Astrocyte (in vitro differentiated cells and primary cell): ENCODE results near the gene TSPAN17. TPM values are rescaled to one million over a fixed set of nuclear protein-coding genes. Genes with fewer than 3 reads are reported as not detected.

Experiments used
- DNase-seq: peaks from one replicate; pipeline ENCODE4 v3.0.0-alpha.2; 2010; ENCODE audit warnings: low read depth
- FAIRE-seq: peaks from 2 replicates; lab custom pipeline; 2011; peaks lifted over from hg19 to GRCh38; lab: Jason Lieb, UNC
- H2AFZ ChIP-seq: 2 replicates; pipeline ENCODE4 v1.6.0; 2012; ENCODE audit warnings: low read depth, low read length, inconsistent platforms
- H3K27ac ChIP-seq: 2 replicates; pipeline ENCODE4 v1.5.1; 2011; ENCODE audit warnings: low read depth, low read length, inconsistent platforms
- H3K27me3 ChIP-seq: 2 replicates; pipeline ENCODE4 v1.6.0; 2011; ENCODE audit warnings: low read length, inconsistent platforms; ENCODE audit not compliant: insufficient read depth
- H3K36me3 ChIP-seq: 2 replicates; pipeline ENCODE4 v1.5.1; 2011; ENCODE audit warnings: low read length, inconsistent platforms; ENCODE audit not compliant: insufficient read depth
- H3K4me1 ChIP-seq: 2 replicates; pipeline ENCODE4 v1.5.1; 2011; ENCODE audit warnings: low read length, inconsistent platforms; ENCODE audit not compliant: insufficient read depth
- H3K4me2 ChIP-seq: 2 replicates; pipeline ENCODE4 v1.6.0; 2012; ENCODE audit warnings: low read length, inconsistent platforms
- H3K4me3 ChIP-seq: 2 replicates; pipeline ENCODE4 v1.5.1; 2011; ENCODE audit warnings: low read depth, mild to moderate bottlenecking, low read length, inconsistent platforms; ENCODE audit not compliant: insufficient read depth
- H3K79me2 ChIP-seq: 2 replicates; pipeline ENCODE4 v1.6.0; 2012; ENCODE audit warnings: mild to moderate bottlenecking, low read length, inconsistent platforms; ENCODE audit not compliant: insufficient read depth
- H3K9ac ChIP-seq: 2 replicates; pipeline ENCODE4 v1.6.0; 2012; ENCODE audit warnings: mild to moderate bottlenecking, low read length, inconsistent platforms
- H3K9me3 ChIP-seq: 2 replicates; pipeline ENCODE4 v1.5.1; 2012; ENCODE audit warnings: low read depth, mild to moderate bottlenecking, low read length, inconsistent platforms; ENCODE audit not compliant: insufficient read depth
- H4K20me1 ChIP-seq: 2 replicates; pipeline ENCODE4 v1.6.0; 2012; ENCODE audit warnings: low read length, inconsistent platforms; ENCODE audit not compliant: insufficient read depth
- H3K27ac Mint-ChIP-seq: one replicate; pipeline ENCODE4 v1.8.0; 2021; ENCODE audit warnings: mild to moderate bottlenecking, mixed read lengths; ENCODE audit not compliant: unreplicated experiment
- H3K27me3 Mint-ChIP-seq: one replicate; pipeline ENCODE4 v1.8.0; 2021; ENCODE audit warnings: low read depth, mixed read lengths; ENCODE audit not compliant: unreplicated experiment
- H3K36me3 Mint-ChIP-seq: one replicate; pipeline ENCODE4 v1.8.0; 2021; ENCODE audit warnings: low read depth, mixed read lengths; ENCODE audit not compliant: unreplicated experiment
- H3K4me1 Mint-ChIP-seq: one replicate; pipeline ENCODE4 v1.8.0; 2021; ENCODE audit warnings: low read depth, mixed read lengths; ENCODE audit not compliant: unreplicated experiment
- H3K4me3 Mint-ChIP-seq: one replicate; pipeline ENCODE4 v1.8.0; 2021; ENCODE audit warnings: mild to moderate bottlenecking, moderate library complexity, mixed read lengths; ENCODE audit not compliant: unreplicated experiment
- H3K9me3 Mint-ChIP-seq: one replicate; pipeline ENCODE4 v1.8.0; 2021; ENCODE audit warnings: mild to moderate bottlenecking, mixed read lengths; ENCODE audit not compliant: unreplicated experiment
- CTCF ChIP-seq: IDR thresholded peaks from 2 replicates; pipeline ENCODE4 v1.5.1; 2011; ENCODE audit warnings: low read depth, mild to moderate bottlenecking, inconsistent platforms, low read length, moderate library complexity; ENCODE audit not compliant: insufficient read depth
- EZH2 ChIP-seq: IDR thresholded peaks from 2 replicates; pipeline ENCODE4 v1.6.1; 2012; ENCODE audit warnings: mild to moderate bottlenecking, low read length, inconsistent platforms; ENCODE audit not compliant: insufficient read depth
- total RNA-seq: library from RNA; stranded (reverse); gene quantifications from 2 replicates; pipeline ENCODE4 v1.2.1, GENCODE V29; 2021

The TSPAN17 gene
- total RNA-seq, 1 donor from 2014 or later: 56.5 TPM

GRCh38 chr5:176659512-176659839 is 12.2 kb downstream of the TSPAN17 start:
- no peaks in the 10 kb centered on the region for H3K9me3 Mint-ChIP-seq
- no peak overlapping the region for H3K27ac ChIP-seq
- H3K9ac ChIP-seq: no peak overlapping the region
- H2AFZ ChIP-seq: no peak overlapping the region
- no peak for FAIRE-seq
- no peak overlapping the region for H3K27ac Mint-ChIP-seq
- no peaks in the 10 kb centered on the region for H3K79me2 ChIP-seq
- H4K20me1 ChIP-seq: peaks cover 40% of the 10 kb centered on the region
- H3K4me3 ChIP-seq: no peak overlapping the region
- TF ChIP-seq CTCF (no peak), EZH2 (no peak)
- H3K4me3 Mint-ChIP-seq: peak overlapping the region; percentile 31
- H3K4me1 ChIP-seq: no peaks in the 10 kb centered on the region
- peaks cover 22% of the 10 kb centered on the region for H3K27me3 Mint-ChIP-seq
- peaks cover 7% of the 10 kb centered on the region for H3K36me3 Mint-ChIP-seq
- no peak overlapping the region for H3K4me2 ChIP-seq
- peaks cover 17% of the 10 kb centered on the region for H3K4me1 Mint-ChIP-seq
- peaks cover 12% of the 10 kb centered on the region for H3K27me3 ChIP-seq
- DNase-seq: no peak
- H3K9me3 ChIP-seq: no peaks in the 10 kb centered on the region
- H3K36me3 ChIP-seq: no peaks in the 10 kb centered on the region

- Mint-ChIP-seq H3K36me3 (peaks cover 7% of the 10 kb centered on the region), H3K4me1 (peaks cover 17% of the 10 kb centered on the region), H3K9me3 (no peaks in the 10 kb centered on the region), H3K27me3 (peaks cover 24% of the 10 kb centered on the region), H3K27ac (no peak overlapping the region), H3K4me3 (no peak overlapping the region)
- Histone ChIP-seq H3K27me3 (peaks cover 12% of the 10 kb centered on the region), H4K20me1 (peaks cover 37% of the 10 kb centered on the region), H3K4me1 (no peaks in the 10 kb centered on the region), H2AFZ (no peak overlapping the region), H3K79me2 (no peaks in the 10 kb centered on the region), H3K9ac (no peak overlapping the region), H3K9me3 (no peaks in the 10 kb centered on the region), H3K36me3 (no peaks in the 10 kb centered on the region), H3K4me2 (no peak overlapping the region), H3K27ac (no peak overlapping the region), H3K4me3 (no peak overlapping the region)
- DNase-seq (no peak), FAIRE-seq (no peak)
- TF ChIP-seq CTCF (no peak), EZH2 (no peak)
Measured at GRCh38 chr5:176659860-176660461, 12.7 kb downstream of the TSPAN17 start.

- Histone ChIP-seq H3K9me3 (no peaks in the 10 kb centered on the region), H2AFZ (no peak overlapping the region)
Measured at GRCh38 chr5:176660530-176660859, 13.2 kb downstream of the TSPAN17 start.

More at GRCh38 chr5:176660530-176660859, 13.2 kb downstream of the TSPAN17 start:
- Mint-ChIP-seq H3K27ac (no peak overlapping the region), H3K4me3 (no peak overlapping the region), H3K4me1 (peaks cover 17% of the 10 kb centered on the region), H3K27me3 (peaks cover 28% of the 10 kb centered on the region), H3K36me3 (peaks cover 7% of the 10 kb centered on the region), H3K9me3 (no peaks in the 10 kb centered on the region)
- Histone ChIP-seq H4K20me1 (peaks cover 37% of the 10 kb centered on the region), H3K27ac (no peak overlapping the region), H3K4me2 (no peak overlapping the region), H3K9ac (no peak overlapping the region), H3K36me3 (no peaks in the 10 kb centered on the region), H3K79me2 (no peaks in the 10 kb centered on the region), H3K4me1 (no peaks in the 10 kb centered on the region), H3K4me3 (no peak overlapping the region), H3K27me3 (peaks cover 16% of the 10 kb centered on the region)
- DNase-seq (no peak), FAIRE-seq (no peak)
- TF ChIP-seq CTCF (no peak), EZH2 (no peak)
